Measurements from ENCODE around the gene FCN2. TPM values are rescaled to one million over a fixed set of nuclear protein-coding genes. Genes with fewer than 3 reads are reported as not detected.

Gene FCN2
- total and polyA plus RNA-seq, 2 experiments from 2014 or later = not detected

DNA sequence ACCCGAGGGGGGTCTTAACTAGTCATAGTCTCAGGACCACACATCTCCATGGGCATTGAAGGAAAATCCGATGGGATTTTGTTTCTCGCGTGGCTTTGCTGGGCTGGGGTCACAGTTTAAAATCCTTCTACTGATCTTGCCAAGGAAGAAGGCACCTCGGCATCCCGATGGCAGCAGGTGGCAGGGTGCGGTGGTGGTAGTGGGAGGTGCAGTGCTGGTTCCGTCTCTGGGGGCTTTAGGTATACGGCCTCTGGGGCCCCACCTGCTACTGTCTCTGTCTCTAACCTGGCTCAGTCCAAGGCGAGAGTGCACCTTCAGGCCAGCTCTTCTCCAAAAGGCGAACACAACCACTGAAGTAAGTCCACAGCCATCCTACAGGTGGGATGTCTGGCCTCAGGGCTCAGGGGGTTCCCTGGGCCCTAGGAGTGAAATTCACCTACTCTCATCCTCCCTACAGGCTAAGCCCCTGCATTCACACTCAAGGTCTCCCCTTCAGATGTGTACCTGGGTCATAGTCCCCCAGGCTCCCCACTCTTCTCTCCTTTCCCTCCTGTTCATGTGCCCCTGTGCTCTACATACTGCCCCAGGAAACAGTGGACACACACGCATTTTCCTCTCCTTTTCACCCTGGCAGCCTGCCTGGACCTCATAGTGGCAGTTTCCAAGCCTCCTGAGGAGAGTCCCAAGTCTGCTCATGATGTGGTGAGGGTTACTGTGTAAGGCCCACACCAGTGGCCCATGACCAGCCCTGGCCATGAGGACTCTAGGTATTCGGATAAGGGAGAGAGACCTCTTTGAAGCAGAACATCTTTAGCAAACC, 736 bp upstream of the FCN2 start:
- no peak overlapping the region for H3K27ac ChIP-seq
- no peaks in the 10 kb centered on the region for H3K4me1 ChIP-seq (ENCODE audit: low read depth)
- no peak for DNase-seq (ENCODE audit: low read depth in 1 of 2, low spot score in 1 of 2)
- no peak overlapping the region for H3K4me3 ChIP-seq
- TF ChIP-seq CTCF (IDR thresholded peaks at IDR 0.05; ENCODE audit: low read depth, low read length) = no peak
- no peaks in the 10 kb centered on the region for H3K9me3 ChIP-seq (ENCODE audit: low read depth)
- H3K27me3 ChIP-seq = no peaks in the 10 kb centered on the region
- H3K36me3 ChIP-seq = no peaks in the 10 kb centered on the region

GRCh38 chr9:134881313-134881670, 682 bp downstream of the FCN2 start:
- no peak overlapping the region for H3K4me3 ChIP-seq
- no peaks in the 10 kb centered on the region for H3K27me3 ChIP-seq
- no peaks in the 10 kb centered on the region for H3K9me3 ChIP-seq (ENCODE audit: low read depth)
- DNase-seq (ENCODE audit: low read depth in 1 of 2, low spot score in 1 of 2) = no peak
- no peaks in the 10 kb centered on the region for H3K36me3 ChIP-seq
- TF ChIP-seq CTCF (IDR thresholded peaks at IDR 0.05; ENCODE audit: low read depth, low read length) = no peak
- H3K4me1 ChIP-seq (ENCODE audit: low read depth) = no peaks in the 10 kb centered on the region
- no peak overlapping the region for H3K27ac ChIP-seq

DNA sequence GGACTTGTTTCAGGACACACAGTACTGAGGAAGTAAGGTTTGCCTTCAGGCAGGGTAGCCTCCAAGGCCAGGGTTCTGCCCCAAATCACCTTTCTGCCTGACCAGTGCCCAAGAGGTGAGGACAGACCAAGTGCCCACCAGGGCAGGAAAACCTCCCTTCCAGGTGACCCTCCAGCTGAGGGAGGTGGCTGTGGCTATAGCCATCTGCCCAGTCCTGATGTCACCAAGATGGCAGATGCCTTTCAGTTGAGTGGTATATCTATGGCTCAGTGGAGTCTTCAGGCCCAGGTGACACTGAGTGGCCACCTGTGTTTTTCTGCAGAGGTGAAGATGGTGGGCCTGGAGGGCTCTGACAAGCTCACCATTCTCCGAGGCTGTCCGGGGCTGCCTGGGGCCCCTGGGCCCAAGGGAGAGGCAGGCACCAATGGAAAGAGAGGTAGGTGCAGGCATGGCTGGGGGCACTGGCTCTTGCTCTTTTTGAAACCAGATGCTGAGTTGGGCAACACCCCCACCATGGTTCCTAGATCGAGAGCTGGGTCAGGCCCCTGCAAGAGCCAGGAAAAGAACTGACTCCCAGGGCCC, 1.7 kb downstream of the FCN2 start:
- no peak overlapping the region for H3K4me3 ChIP-seq
- no peak for DNase-seq (ENCODE audit: low read depth in 1 of 2, low spot score in 1 of 2)
- no peaks in the 10 kb centered on the region for H3K36me3 ChIP-seq
- no peaks in the 10 kb centered on the region for H3K4me1 ChIP-seq (ENCODE audit: low read depth)
- no peaks in the 10 kb centered on the region for H3K9me3 ChIP-seq (ENCODE audit: low read depth)
- no peak overlapping the region for H3K27ac ChIP-seq
- no peaks in the 10 kb centered on the region for H3K27me3 ChIP-seq
- TF ChIP-seq CTCF (IDR thresholded peaks at IDR 0.05; ENCODE audit: low read depth, low read length) = no peak

DNA sequence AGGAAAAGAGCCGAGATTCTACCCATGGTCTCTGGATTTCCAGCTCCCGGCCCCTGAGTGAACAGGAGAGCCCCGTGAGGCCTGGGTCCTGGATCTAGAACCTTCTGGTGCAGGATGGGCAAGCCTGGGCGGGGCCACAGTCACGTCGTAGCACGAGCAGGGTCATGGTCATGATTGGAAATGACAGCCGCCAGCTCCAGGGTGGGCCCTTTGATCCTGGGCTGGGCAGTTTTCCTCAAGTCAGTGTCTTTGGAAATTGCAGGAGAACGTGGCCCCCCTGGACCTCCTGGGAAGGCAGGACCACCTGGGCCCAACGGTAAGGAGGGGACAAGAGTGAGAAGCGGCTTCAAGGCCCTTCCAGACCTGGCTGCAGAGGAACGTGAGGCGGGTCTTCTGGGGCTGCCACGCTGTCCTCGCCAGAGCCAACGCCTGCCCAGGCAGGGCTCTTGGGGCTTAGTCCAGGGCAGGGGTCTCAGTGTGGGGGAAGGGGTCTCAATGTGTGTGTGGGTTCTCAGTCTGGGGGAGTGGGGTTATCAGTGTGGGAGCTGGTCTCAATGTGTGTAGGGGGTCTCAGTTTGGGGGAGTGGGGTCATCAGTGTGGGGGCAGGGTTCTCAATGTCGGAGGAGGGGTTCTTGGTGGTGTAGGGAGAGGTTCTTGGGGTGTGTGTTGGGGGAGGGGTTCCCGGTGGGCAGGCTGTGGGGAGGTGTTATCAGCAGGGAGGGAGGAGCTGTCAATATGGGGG, 2.6 kb downstream of the FCN2 start:
- Histone ChIP-seq H3K27ac (no peak overlapping the region), H3K27me3 (no peaks in the 10 kb centered on the region), H3K4me1 (ENCODE audit: low read depth) (no peaks in the 10 kb centered on the region), H3K4me3 (no peak overlapping the region), H3K9me3 (ENCODE audit: low read depth) (no peaks in the 10 kb centered on the region), H3K36me3 (no peaks in the 10 kb centered on the region)
- DNase-seq (ENCODE audit: low read depth in 1 of 2, low spot score in 1 of 2) = no peak
- no peak for TF ChIP-seq CTCF (IDR thresholded peaks at IDR 0.05; ENCODE audit: low read depth, low read length)

DNA sequence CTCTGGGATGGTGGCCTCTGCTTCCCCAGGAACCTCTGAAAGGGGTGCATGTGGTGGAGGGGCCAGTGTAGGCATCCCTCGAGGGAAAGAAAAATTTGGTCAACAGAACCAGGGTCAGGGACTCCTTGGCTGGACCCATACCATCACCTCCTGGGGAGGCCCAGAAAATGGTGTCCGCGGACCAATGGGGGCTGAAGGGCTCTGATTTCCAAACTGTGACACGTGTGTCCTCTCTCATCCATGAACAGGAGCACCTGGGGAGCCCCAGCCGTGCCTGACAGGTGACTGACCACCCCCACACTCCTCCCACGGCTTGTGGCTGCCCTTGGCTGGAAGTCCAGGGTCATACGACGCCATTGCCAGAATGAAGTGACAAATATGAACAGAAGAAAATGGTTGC, 3.9 kb downstream of the FCN2 start:
- DNase-seq (ENCODE audit: low read depth in 1 of 2, low spot score in 1 of 2) = no peak
- no peak overlapping the region for H3K4me3 ChIP-seq
- H3K36me3 ChIP-seq = no peaks in the 10 kb centered on the region
- H3K27me3 ChIP-seq = no peaks in the 10 kb centered on the region
- no peak overlapping the region for H3K27ac ChIP-seq
- H3K4me1 ChIP-seq (ENCODE audit: low read depth) = no peaks in the 10 kb centered on the region
- TF ChIP-seq CTCF (IDR thresholded peaks at IDR 0.05; ENCODE audit: low read depth, low read length) = no peak
- H3K9me3 ChIP-seq (ENCODE audit: low read depth) = no peaks in the 10 kb centered on the region
